ENCODE measurements around the gene FAM110C. TPM values are rescaled to one million over a fixed set of nuclear protein-coding genes. Genes with fewer than 3 reads are reported as not detected.

Gene FAM110C
- total RNA-seq, 4 donors from 2014 or later, result 23.7 to 53.9 (median 41.8) TPM

GRCh38 chr2:84121-84520 is 37.8 kb upstream of the FAM110C start:
- Histone ChIP-seq H3K4me3 (no peak overlapping the region), H3K36me3 (no peaks in the 10 kb centered on the region), H3K4me1 (no peaks in the 10 kb centered on the region), H3K27me3 (no peaks in the 10 kb centered on the region), H3K27ac (no peak overlapping the region), H3K9me3 (no peaks in the 10 kb centered on the region)
- 52% methylated on average over 2 of the region's 2 CpGs; no CpG with 5 or more reads in 1 of the 2 donors for WGBS, 2 donors (ENCODE audit: low coverage in 1 of 2)
- no peak for DNase-seq
- in situ Hi-C loops (cut with MboI; ENCODE audit: low pct_ligation_motif_present in 1 of 4, low pct_unique_long_range_greater_than_20kb in 1 of 4, low sequenced_read_pairs in 3 of 4), result no loop called here
- intact Hi-C loops (cut with DNase I; ENCODE audit: low total_unique reads), result no loop called here
- no peak for TF ChIP-seq POLR2AphosphoS5 (IDR thresholded peaks at IDR 0.05)
- no peak for TF ChIP-seq EP300 (IDR thresholded peaks at IDR 0.05; ENCODE audit: low read depth)
- no peak for TF ChIP-seq CTCF (IDR thresholded peaks at IDR 0.05)
- no peak for TF ChIP-seq POLR2A (IDR thresholded peaks at IDR 0.05)

- no peak overlapping the region for H3K27ac ChIP-seq
- no peaks in the 10 kb centered on the region for H3K36me3 ChIP-seq
- 84 to 93% methylated on average over 9 to 10 of the region's 10 CpGs for WGBS, 2 donors (ENCODE audit: low coverage in 1 of 2)
- TF ChIP-seq EP300 (IDR thresholded peaks at IDR 0.05; ENCODE audit: low read depth) (no peak), CTCF (IDR thresholded peaks at IDR 0.05) (no peak), POLR2A (IDR thresholded peaks at IDR 0.05) (no peak), POLR2AphosphoS5 (IDR thresholded peaks at IDR 0.05) (no peak)
- H3K9me3 ChIP-seq, result no peaks in the 10 kb centered on the region
- intact Hi-C loops (cut with DNase I; ENCODE audit: low total_unique reads) (no loop called here), in situ Hi-C loops (cut with MboI; ENCODE audit: low pct_ligation_motif_present in 1 of 4, low pct_unique_long_range_greater_than_20kb in 1 of 4, low sequenced_read_pairs in 3 of 4) (no loop called here)
- DNase-seq, result no peak
- no peaks in the 10 kb centered on the region for H3K27me3 ChIP-seq
- H3K4me3 ChIP-seq, result no peak overlapping the region
- H3K4me1 ChIP-seq, result no peaks in the 10 kb centered on the region
Observed at GRCh38 chr2:80971-81736, 34.8 kb upstream of the FAM110C start.

GRCh38 chr2:80378-80777 is 34.1 kb upstream of the FAM110C start:
- no peaks in the 10 kb centered on the region for H3K27me3 ChIP-seq
- H3K9me3 ChIP-seq, result no peaks in the 10 kb centered on the region
- TF ChIP-seq POLR2A (IDR thresholded peaks at IDR 0.05) (no peak), EP300 (IDR thresholded peaks at IDR 0.05; ENCODE audit: low read depth) (no peak), CTCF (IDR thresholded peaks at IDR 0.05) (no peak), POLR2AphosphoS5 (IDR thresholded peaks at IDR 0.05) (no peak)
- intact Hi-C loops (cut with DNase I; ENCODE audit: low total_unique reads), result no loop called here
- no peak for DNase-seq
- H3K4me3 ChIP-seq, result no peak overlapping the region
- no peaks in the 10 kb centered on the region for H3K4me1 ChIP-seq
- H3K36me3 ChIP-seq, result no peaks in the 10 kb centered on the region
- in situ Hi-C loops (cut with MboI; ENCODE audit: low pct_ligation_motif_present in 1 of 4, low pct_unique_long_range_greater_than_20kb in 1 of 4, low sequenced_read_pairs in 3 of 4), result no loop called here
- no peak overlapping the region for H3K27ac ChIP-seq
- WGBS, 2 donors (ENCODE audit: low coverage in 1 of 2), result 59 to 60% methylated on average over 2 to 4 of the region's 4 CpGs

- in situ Hi-C loops (cut with MboI; ENCODE audit: low pct_ligation_motif_present in 1 of 4, low pct_unique_long_range_greater_than_20kb in 1 of 4, low sequenced_read_pairs in 3 of 4) (no loop called here), intact Hi-C loops (cut with DNase I; ENCODE audit: low total_unique reads) (no loop called here)
- Histone ChIP-seq H3K36me3 (no peaks in the 10 kb centered on the region), H3K4me1 (peaks cover 0 to 14% (median 9%) of the 10 kb centered on the region in 4 donors), H3K4me3 (no peak overlapping the region), H3K9me3 (no peaks in the 10 kb centered on the region), H3K27me3 (no peaks in the 10 kb centered on the region), H3K27ac (no peak overlapping the region)
- DNase-seq, result no peak
- 84 to 96% methylated on average over 2 to 5 of the region's 5 CpGs for WGBS, 2 donors (ENCODE audit: low coverage in 1 of 2)
- TF ChIP-seq CTCF (IDR thresholded peaks at IDR 0.05) (no peak), POLR2AphosphoS5 (IDR thresholded peaks at IDR 0.05) (no peak), EP300 (IDR thresholded peaks at IDR 0.05; ENCODE audit: low read depth) (no peak), POLR2A (IDR thresholded peaks at IDR 0.05) (no peak)
Observed at GRCh38 chr2:71309-72035, 25.2 kb upstream of the FAM110C start.

Measured in transverse colon (tissue), 4 donors.